Fibroblast of the aortic adventitia (primary cell): ENCODE measurements around the gene LINGO1. TPM values are rescaled to one million over a fixed set of nuclear protein-coding genes. Genes with fewer than 3 reads are reported as not detected.

Experiments
- DNase-seq: peaks from one replicate; pipeline ENCODE4 v3.0.0-alpha.2; 2010; ENCODE audit warnings: low read depth
- H3K4me3 ChIP-seq: 2 replicates; pipeline ENCODE4 v1.5.1; 2011; ENCODE audit warnings: low read depth, mild to moderate bottlenecking, control low read depth, low read length, moderate library complexity
- CTCF ChIP-seq: IDR thresholded peaks from 2 replicates; pipeline ENCODE4 v1.5.1; 2011; ENCODE audit warnings: mild to moderate bottlenecking, low read length, control low read depth, inconsistent platforms; ENCODE audit not compliant: insufficient read depth
- total RNA-seq: library from RNA; depleted of rRNA; stranded (reverse); fragments of >200 nt; gene quantifications from 2 replicates; pipeline ENCODE4 v1.2.3, GENCODE V29; 2012; ENCODE audit warnings: low replicate concordance

Gene LINGO1
- total RNA-seq, 1 donor: not detected

- no peak overlapping the region for H3K4me3 ChIP-seq
- no peak for TF ChIP-seq CTCF
- no peak for DNase-seq
Observed at GRCh38 chr15:77611767-77612166, 20.9 kb downstream of the LINGO1 start.

- TF ChIP-seq CTCF: no peak
- no peak overlapping the region for H3K4me3 ChIP-seq
- no peak for DNase-seq
Observed at GRCh38 chr15:77610731-77611130, 22.0 kb downstream of the LINGO1 start.

- no peak for TF ChIP-seq CTCF
- no peak overlapping the region for H3K4me3 ChIP-seq
- no peak for DNase-seq
Observed at GRCh38 chr15:77609558-77609957, 23.2 kb downstream of the LINGO1 start.

- DNase-seq: no peak
- no peak for TF ChIP-seq CTCF
- no peak overlapping the region for H3K4me3 ChIP-seq
Observed at GRCh38 chr15:77608774-77609173, 23.9 kb downstream of the LINGO1 start.

- TF ChIP-seq CTCF: no peak
- no peak overlapping the region for H3K4me3 ChIP-seq
- DNase-seq: no peak
Observed at GRCh38 chr15:77607894-77608261, 24.8 kb downstream of the LINGO1 start.

GRCh38 chr15:77607111-77607893, 25.4 kb downstream of the LINGO1 start:
- no peak overlapping the region for H3K4me3 ChIP-seq
- no peak for TF ChIP-seq CTCF
- DNase-seq: peak; percentile 18
